Cerebellar cortex (tissue), 1 donor: ENCODE results near the gene VAV1.
A peak's percentile ranks its signal among the peaks of the same experiment; 100 is the strongest.
"Not testable (repeated sequence)": the region's sequence is repeated elsewhere in the genome, so short reads cannot be mapped to it uniquely, and the experiment has no call there.

Source experiments
- DNase-seq: peaks from one replicate; pipeline ENCODE4 v3.0.0-alpha.2; 2015; ENCODE audit warnings: low spot score

Gene VAV1

GRCh38 chr19:6819323-6819722, 46.8 kb downstream of the VAV1 start:
- DNase-seq: no peak

GRCh38 chr19:6820237-6820636, 47.7 kb downstream of the VAV1 start:
- no peak for DNase-seq

GRCh38 chr19:6821639-6822310, 49.3 kb downstream of the VAV1 start:
- DNase-seq: no peak

GRCh38 chr19:6822311-6822670, 49.8 kb downstream of the VAV1 start:
- DNase-seq: no peak

GRCh38 chr19:6825076-6825774, 52.7 kb downstream of the VAV1 start:
- DNase-seq: no peak

- no peak for DNase-seq
These were observed 53.9 kb downstream of the VAV1 start for GRCh38 chr19:6826281-6826920.

- no peak for DNase-seq
These were observed 55.8 kb downstream of the VAV1 start for GRCh38 chr19:6828306-6828697.

GRCh38 chr19:6828698-6829633, 56.5 kb downstream of the VAV1 start:
- peak; percentile 4 for DNase-seq

- DNase-seq: not testable (repeated sequence)
These were observed 57.3 kb downstream of the VAV1 start for GRCh38 chr19:6829829-6830228.

- DNase-seq: not testable (repeated sequence)
These were observed 58.6 kb downstream of the VAV1 start for GRCh38 chr19:6831084-6831483.

GRCh38 chr19:6832412-6832811, 59.9 kb downstream of the VAV1 start:
- DNase-seq: no peak

- no peak for DNase-seq
These were observed 60.8 kb downstream of the VAV1 start for GRCh38 chr19:6833166-6833790.

GRCh38 chr19:6834433-6834832, 61.9 kb downstream of the VAV1 start:
- no peak for DNase-seq

- no peak for DNase-seq
These were observed 63.0 kb downstream of the VAV1 start for GRCh38 chr19:6835501-6835900.

- no peak for DNase-seq
These were observed 65.0 kb downstream of the VAV1 start for GRCh38 chr19:6837525-6837924.

- DNase-seq: no peak
These were observed 65.7 kb downstream of the VAV1 start for GRCh38 chr19:6838062-6838655.

GRCh38 chr19:6842871-6843607, 70.5 kb downstream of the VAV1 start:
- no peak for DNase-seq

- DNase-seq: no peak
These were observed 75.3 kb downstream of the VAV1 start for GRCh38 chr19:6847828-6848200.

- no peak for DNase-seq
These were observed 76.5 kb downstream of the VAV1 start for GRCh38 chr19:6848986-6849385.

- no peak for DNase-seq
These were observed 77.4 kb downstream of the VAV1 start for GRCh38 chr19:6849876-6850275.

GRCh38 chr19:6851359-6851758, 78.9 kb downstream of the VAV1 start:
- DNase-seq: no peak
